ENCODE data around the gene BEST1.

DNA sequence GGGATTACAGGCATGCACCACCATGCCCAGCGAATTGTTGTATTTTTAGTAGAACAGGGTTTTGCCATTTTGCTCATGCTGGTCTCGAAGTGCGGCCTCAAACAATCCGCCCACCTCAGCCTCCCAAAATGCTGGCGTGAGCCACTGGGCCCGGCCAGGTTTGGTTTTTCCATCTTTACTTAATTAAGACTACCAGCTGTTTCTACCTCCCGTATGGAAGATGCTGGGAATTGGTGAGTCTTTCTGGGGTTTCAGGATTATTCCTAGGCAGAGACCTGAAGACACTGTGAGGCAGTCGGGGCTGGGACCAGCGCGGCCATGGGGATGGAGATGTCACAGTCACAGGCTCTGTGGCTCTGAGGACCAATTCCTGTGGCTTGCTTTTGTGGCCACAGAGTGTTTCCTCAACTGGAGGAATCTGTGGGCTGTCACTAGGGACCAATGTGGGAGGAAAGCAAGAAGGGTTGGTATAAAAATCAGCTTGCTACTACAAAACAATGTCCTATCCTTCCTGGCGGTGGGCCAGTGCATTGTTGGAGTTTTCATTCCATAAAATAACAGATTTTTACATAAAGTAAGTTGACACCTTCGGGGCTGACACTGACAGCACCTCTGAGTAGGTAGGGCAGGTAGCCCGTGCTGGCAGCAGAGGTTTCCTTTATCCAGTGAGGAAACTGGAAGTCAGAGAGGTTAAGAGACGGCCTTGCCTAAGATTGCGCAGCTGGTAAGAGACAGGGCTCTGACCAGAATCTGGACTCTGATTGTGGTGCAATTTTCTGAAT is 25.7 kb downstream of the BEST1 start:
- TF ChIP-seq, protein P1, sequence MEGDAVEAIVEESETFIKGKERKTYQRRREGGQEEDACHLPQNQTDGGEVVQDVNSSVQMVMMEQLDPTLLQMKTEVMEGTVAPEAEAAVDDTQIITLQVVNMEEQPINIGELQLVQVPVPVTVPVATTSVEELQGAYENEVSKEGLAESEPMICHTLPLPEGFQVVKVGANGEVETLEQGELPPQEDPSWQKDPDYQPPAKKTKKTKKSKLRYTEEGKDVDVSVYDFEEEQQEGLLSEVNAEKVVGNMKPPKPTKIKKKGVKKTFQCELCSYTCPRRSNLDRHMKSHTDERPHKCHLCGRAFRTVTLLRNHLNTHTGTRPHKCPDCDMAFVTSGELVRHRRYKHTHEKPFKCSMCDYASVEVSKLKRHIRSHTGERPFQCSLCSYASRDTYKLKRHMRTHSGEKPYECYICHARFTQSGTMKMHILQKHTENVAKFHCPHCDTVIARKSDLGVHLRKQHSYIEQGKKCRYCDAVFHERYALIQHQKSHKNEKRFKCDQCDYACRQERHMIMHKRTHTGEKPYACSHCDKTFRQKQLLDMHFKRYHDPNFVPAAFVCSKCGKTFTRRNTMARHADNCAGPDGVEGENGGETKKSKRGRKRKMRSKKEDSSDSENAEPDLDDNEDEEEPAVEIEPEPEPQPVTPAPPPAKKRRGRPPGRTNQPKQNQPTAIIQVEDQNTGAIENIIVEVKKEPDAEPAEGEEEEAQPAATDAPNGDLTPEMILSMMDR (conservative IDR thresholded peaks at IDR 0.05), result no peak
- TF ChIP-seq ZFX (IDR thresholded peaks at IDR 0.05), result no peak

All from C4-2B (cell line).